ENCODE results near the gene UBR4. TPM values are rescaled to one million over a fixed set of nuclear protein-coding genes. Genes with fewer than 3 reads are reported as not detected.

Gene UBR4
- total RNA-seq, 1 experiment from 2014 or later, result 201 TPM

DNA sequence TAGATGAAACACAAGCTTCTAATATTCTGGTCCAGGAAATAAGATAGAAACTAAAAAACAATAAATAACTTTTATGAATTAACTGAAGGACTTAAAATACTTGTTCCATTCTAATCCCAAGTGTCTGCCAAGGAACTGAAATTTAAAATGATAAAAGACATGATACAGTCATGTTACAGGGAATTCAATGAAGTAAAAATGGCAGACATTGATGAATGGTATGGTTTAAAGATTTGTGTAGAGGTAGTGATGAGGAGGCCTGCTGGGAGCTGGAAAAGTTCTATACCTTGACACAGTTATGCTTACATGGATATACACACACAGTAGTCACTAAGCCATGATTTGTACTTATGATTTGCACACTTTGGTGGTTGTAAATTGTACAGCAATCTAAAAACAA, 2.1 kb upstream of the UBR4 start:
- Histone ChIP-seq H3K36me3 (ENCODE audit: insufficient read depth, low read length) (peaks cover 28% of the 10 kb centered on the region; the same call in 1 of the 2 replicates), H4K20me1 (ENCODE audit: insufficient read depth, low read depth, low read length) (peaks cover 5% of the 10 kb centered on the region; the same call in 1 of the 2 replicates), H3K4me3 (ENCODE audit: low read length) (peak overlapping the region; percentile 85), H3K9me2 (replicated peaks; ENCODE audit: insufficient read depth, low read length) (no peaks in the 10 kb centered on the region), H3K4me1 (ENCODE audit: low read length) (peaks cover 47% of the 10 kb centered on the region), H3K9ac (ENCODE audit: low read length) (peak overlapping the region; percentile 85), H3K27me3 (ENCODE audit: low read length) (no peaks in the 10 kb centered on the region), H3K9me3 (ENCODE audit: low read length) (no peaks in the 10 kb centered on the region), H2AFZ (ENCODE audit: low read length) (no peak overlapping the region), H3K4me2 (ENCODE audit: low read depth, low read length, poor library complexity, severe bottlenecking) (peak overlapping the region; percentile 86), H3K79me2 (ENCODE audit: low read length) (peaks cover 94% of the 10 kb centered on the region), H3K27ac (ENCODE audit: low read length) (no peak overlapping the region)
- DNase-seq, result no peak

GRCh38 chr1:19210772-19211549, 895 bp upstream of the UBR4 start:
- peaks cover 95% of the 10 kb centered on the region for H3K79me2 ChIP-seq (ENCODE audit: low read length)

GRCh38 chr1:19209439-19209989, 552 bp downstream of the UBR4 start:
- peak overlapping the region; percentile 85 for H3K4me3 ChIP-seq (ENCODE audit: low read length)
- peak; percentile 89 for DNase-seq
- peaks cover 69% of the 10 kb centered on the region for H3K4me1 ChIP-seq (ENCODE audit: low read length)

More at GRCh38 chr1:19210772-19211549, 895 bp upstream of the UBR4 start:
- Histone ChIP-seq H3K4me1 (ENCODE audit: low read length) (peaks cover 58% of the 10 kb centered on the region), H3K9me3 (ENCODE audit: low read length) (no peaks in the 10 kb centered on the region), H3K9me2 (replicated peaks; ENCODE audit: insufficient read depth, low read length) (no peaks in the 10 kb centered on the region), H3K4me2 (ENCODE audit: low read depth, low read length, poor library complexity, severe bottlenecking) (peak overlapping the region; percentile 86), H4K20me1 (ENCODE audit: insufficient read depth, low read depth, low read length) (peaks cover 8% of the 10 kb centered on the region; the same call in 1 of the 2 replicates), H2AFZ (ENCODE audit: low read length) (no peak overlapping the region; the same call in 1 of the 2 replicates), H3K36me3 (ENCODE audit: insufficient read depth, low read length) (peaks cover 29% of the 10 kb centered on the region; the same call in 1 of the 2 replicates), H3K27me3 (ENCODE audit: low read length) (no peaks in the 10 kb centered on the region), H3K27ac (ENCODE audit: low read length) (peak overlapping the region; percentile 75), H3K4me3 (ENCODE audit: low read length) (peak overlapping the region; percentile 85), H3K9ac (ENCODE audit: low read length) (peak overlapping the region; percentile 85)
- peak; percentile 68 for DNase-seq

GRCh38 chr1:19208710-19209438, 1.2 kb downstream of the UBR4 start:
- peaks cover 13% of the 10 kb centered on the region; the same call in 1 of the 2 replicates for H4K20me1 ChIP-seq (ENCODE audit: insufficient read depth, low read depth, low read length)
- no peak overlapping the region for H2AFZ ChIP-seq (ENCODE audit: low read length)
- peaks cover 69% of the 10 kb centered on the region for H3K4me1 ChIP-seq (ENCODE audit: low read length)
- H3K4me3 ChIP-seq (ENCODE audit: low read length), result peak overlapping the region; percentile 85
- peak overlapping the region; percentile 77 for H3K27ac ChIP-seq (ENCODE audit: low read length)
- H3K36me3 ChIP-seq (ENCODE audit: insufficient read depth, low read length), result peaks cover 27% of the 10 kb centered on the region; the same call in 1 of the 2 replicates
- peak overlapping the region; percentile 86 for H3K4me2 ChIP-seq (ENCODE audit: low read depth, low read length, poor library complexity, severe bottlenecking)
- H3K79me2 ChIP-seq (ENCODE audit: low read length), result peaks cover 98% of the 10 kb centered on the region
- no peak for DNase-seq
- no peaks in the 10 kb centered on the region for H3K9me3 ChIP-seq (ENCODE audit: low read length)
- no peaks in the 10 kb centered on the region for H3K27me3 ChIP-seq (ENCODE audit: low read length)
- H3K9me2 ChIP-seq (replicated peaks; ENCODE audit: insufficient read depth, low read length), result no peaks in the 10 kb centered on the region
- peak overlapping the region; percentile 85 for H3K9ac ChIP-seq (ENCODE audit: low read length)

More at GRCh38 chr1:19209439-19209989, 552 bp downstream of the UBR4 start:
- Histone ChIP-seq H3K9ac (ENCODE audit: low read length) (peak overlapping the region; percentile 85), H2AFZ (ENCODE audit: low read length) (peak overlapping the region; percentile 48; the same call in 1 of the 2 replicates), H3K27ac (ENCODE audit: low read length) (peak overlapping the region; percentile 77), H3K27me3 (ENCODE audit: low read length) (no peaks in the 10 kb centered on the region), H3K79me2 (ENCODE audit: low read length) (peaks cover 98% of the 10 kb centered on the region), H3K9me2 (replicated peaks; ENCODE audit: insufficient read depth, low read length) (no peaks in the 10 kb centered on the region), H4K20me1 (ENCODE audit: insufficient read depth, low read depth, low read length) (peaks cover 13% of the 10 kb centered on the region; the same call in 1 of the 2 replicates), H3K9me3 (ENCODE audit: low read length) (no peaks in the 10 kb centered on the region), H3K36me3 (ENCODE audit: insufficient read depth, low read length) (peaks cover 33% of the 10 kb centered on the region; the same call in 1 of the 2 replicates), H3K4me2 (ENCODE audit: low read depth, low read length, poor library complexity, severe bottlenecking) (peak overlapping the region; percentile 86)

GRCh38 chr1:19206947-19207346, 3.1 kb downstream of the UBR4 start:
- peaks cover 24% of the 10 kb centered on the region; the same call in 1 of the 2 replicates for H4K20me1 ChIP-seq (ENCODE audit: insufficient read depth, low read depth, low read length)
- peak overlapping the region; percentile 12 for H3K4me2 ChIP-seq (ENCODE audit: low read depth, low read length, poor library complexity, severe bottlenecking)
- peaks cover 50% of the 10 kb centered on the region for H3K4me1 ChIP-seq (ENCODE audit: low read length)

GRCh38 chr1:19205845-19206244, 4.2 kb downstream of the UBR4 start:
- no peak overlapping the region for H2AFZ ChIP-seq (ENCODE audit: low read length)
- peaks cover 43% of the 10 kb centered on the region for H3K4me1 ChIP-seq (ENCODE audit: low read length)
- DNase-seq, result no peak
- H3K79me2 ChIP-seq (ENCODE audit: low read length), result peaks cover 98% of the 10 kb centered on the region
- H3K9ac ChIP-seq (ENCODE audit: low read length), result no peak overlapping the region
- peaks cover 31% of the 10 kb centered on the region; the same call in 1 of the 2 replicates for H4K20me1 ChIP-seq (ENCODE audit: insufficient read depth, low read depth, low read length)
- H3K9me3 ChIP-seq (ENCODE audit: low read length), result no peaks in the 10 kb centered on the region
- no peaks in the 10 kb centered on the region for H3K9me2 ChIP-seq (replicated peaks; ENCODE audit: insufficient read depth, low read length)
- no peak overlapping the region for H3K27ac ChIP-seq (ENCODE audit: low read length)
- peaks cover 19% of the 10 kb centered on the region; the same call in 1 of the 2 replicates for H3K36me3 ChIP-seq (ENCODE audit: insufficient read depth, low read length)
- H3K27me3 ChIP-seq (ENCODE audit: low read length), result no peaks in the 10 kb centered on the region
- no peak overlapping the region for H3K4me2 ChIP-seq (ENCODE audit: low read depth, low read length, poor library complexity, severe bottlenecking)
- H3K4me3 ChIP-seq (ENCODE audit: low read length), result no peak overlapping the region

More at GRCh38 chr1:19206947-19207346, 3.1 kb downstream of the UBR4 start:
- Histone ChIP-seq H3K9me2 (replicated peaks; ENCODE audit: insufficient read depth, low read length) (no peaks in the 10 kb centered on the region), H3K4me3 (ENCODE audit: low read length) (no peak overlapping the region), H3K36me3 (ENCODE audit: insufficient read depth, low read length) (peaks cover 10% of the 10 kb centered on the region; the same call in 1 of the 2 replicates), H3K9me3 (ENCODE audit: low read length) (no peaks in the 10 kb centered on the region), H3K27me3 (ENCODE audit: low read length) (no peaks in the 10 kb centered on the region), H3K79me2 (ENCODE audit: low read length) (peaks cover 98% of the 10 kb centered on the region), H3K27ac (ENCODE audit: low read length) (no peak overlapping the region), H3K9ac (ENCODE audit: low read length) (no peak overlapping the region), H2AFZ (ENCODE audit: low read length) (no peak overlapping the region)
- no peak for DNase-seq

- H3K36me3 ChIP-seq (ENCODE audit: insufficient read depth, low read length), result peaks cover 22% of the 10 kb centered on the region; the same call in 1 of the 2 replicates
- H2AFZ ChIP-seq (ENCODE audit: low read length), result no peak overlapping the region
- DNase-seq, result no peak
- no peak overlapping the region for H3K9ac ChIP-seq (ENCODE audit: low read length)
- no peaks in the 10 kb centered on the region for H3K27me3 ChIP-seq (ENCODE audit: low read length)
- no peaks in the 10 kb centered on the region for H3K9me2 ChIP-seq (replicated peaks; ENCODE audit: insufficient read depth, low read length)
- no peak overlapping the region for H3K27ac ChIP-seq (ENCODE audit: low read length)
- H3K79me2 ChIP-seq (ENCODE audit: low read length), result peaks cover 97% of the 10 kb centered on the region
- no peak overlapping the region for H3K4me3 ChIP-seq (ENCODE audit: low read length)
- peaks cover 34% of the 10 kb centered on the region; the same call in 1 of the 2 replicates for H4K20me1 ChIP-seq (ENCODE audit: insufficient read depth, low read depth, low read length)
- H3K9me3 ChIP-seq (ENCODE audit: low read length), result no peaks in the 10 kb centered on the region
- H3K4me2 ChIP-seq (ENCODE audit: low read depth, low read length, poor library complexity, severe bottlenecking), result no peak overlapping the region
- peaks cover 43% of the 10 kb centered on the region for H3K4me1 ChIP-seq (ENCODE audit: low read length)
These were observed 4.7 kb downstream of the UBR4 start for GRCh38 chr1:19205403-19205802.
